Kidney (tissue), 14 donors: Measurements from ENCODE around the gene ZNF408. TPM values are rescaled to one million over a fixed set of nuclear protein-coding genes. Genes with fewer than 3 reads are reported as not detected.

Source experiments
- DNase-seq, 5 donors: peaks; one replicate each; pipeline ENCODE4 v3.0.0-alpha.2; 2013 to 2020
- FAIRE-seq: peaks from 2 replicates; lab custom pipeline; 2012; peaks lifted over from hg19 to GRCh38; lab: Jason Lieb, UNC
- H3K27ac ChIP-seq, 2 donors: one replicate each; pipeline ENCODE4 v1.7.0; 2013; ENCODE audit warnings: low read depth in 2 of 2, low read length in 2 of 2, inconsistent platforms in 1 of 2
- H3K27me3 ChIP-seq: one replicate; pipeline ENCODE4 v1.7.1; 2013; ENCODE audit warnings: low read length, inconsistent platforms; ENCODE audit not compliant: control insufficient read depth, insufficient read depth
- H3K36me3 ChIP-seq, 3 donors: one replicate each; pipeline versions ENCODE4 v1.7.0 to v1.7.1; 2013; ENCODE audit warnings: low read length in 3 of 3, control low read depth in 1 of 3, inconsistent platforms in 1 of 3; ENCODE audit not compliant: insufficient read depth in 3 of 3, control insufficient read depth in 2 of 3
- H3K4me1 ChIP-seq, 3 donors: one replicate each; pipeline versions ENCODE4 v1.7.0 to v1.7.1; 2013; ENCODE audit warnings: low read length in 3 of 3, inconsistent platforms in 1 of 3, low read depth in 1 of 3; ENCODE audit not compliant: control insufficient read depth in 2 of 3, insufficient read depth in 2 of 3
- H3K4me3 ChIP-seq, 3 donors: one replicate each; pipeline versions ENCODE4 v1.7.0 to v1.8.1; 2013; ENCODE audit warnings: low read length in 3 of 3, control low read depth in 1 of 3, inconsistent platforms in 1 of 3
- H3K9ac ChIP-seq, 3 donors: one replicate each; pipeline versions ENCODE4 v1.7.0 to v1.7.1; 2013; ENCODE audit warnings: low read length in 3 of 3, control low read depth in 1 of 3, inconsistent platforms in 1 of 3
- H3K9me3 ChIP-seq, 3 donors: one replicate each; pipeline versions ENCODE4 v1.7.0 to v1.7.1; 2013; ENCODE audit warnings: low read length in 3 of 3, control low read depth in 1 of 3, inconsistent platforms in 1 of 3; ENCODE audit not compliant: control insufficient read depth in 2 of 3, insufficient read depth in 1 of 3
- CTCF ChIP-seq: IDR thresholded peaks from 3 replicates; pipeline ENCODE4 v1.5.1; 2012; ENCODE audit warnings: mild to moderate bottlenecking, moderate library complexity, borderline replicate concordance; ENCODE audit not compliant: insufficient read depth; ENCODE audit errors: extremely low read depth
- intact Hi-C: fragments of 100-400 bp; cut with DNase I; formaldehyde crosslinking; loops from one replicate; pipeline ENCODE4 v1.11.1; 2022
- polyA plus RNA-seq: library from polyadenylated mRNA; stranded (reverse); fragments of 350-450 nt; fragmentation: Illumina TruSeq; extraction: RNeasy Lipid Tissue Mini Kit (QIAGEN cat#74804); gene quantifications from one replicate; pipeline ENCODE4 v1.2.3, GENCODE V29; 2014; ENCODE audit warnings: low read depth, low replicate concordance; ENCODE audit not compliant: insufficient read depth
- total RNA-seq: library from RNA; stranded (reverse); fragmentation: NEBNext Ultra II Directional; extraction: Animal tissue kit (Norgen Biotek cat#: 25700); gene quantifications from one replicate; pipeline ENCODE4 v1.2.1, GENCODE V29; 2021
- donor health status: control.
- donor health status: control.
- donor health status: control.
- donor health status: control.
- donor health status: control.
- donor health status: DM: yes; HTN: yes; CAD: no.
- donor health status: Normal renal cell carcinoma (clear cell type).

ZNF408 gene
- total and polyA plus RNA-seq, 2 donors from 2014 or later: 7.8 to 9.7 TPM

- H3K27me3 ChIP-seq: no peaks in the 10 kb centered on the region
- H3K9ac ChIP-seq: no peak overlapping the region
- intact Hi-C loops: no loop called here
- no peak overlapping the region for H3K4me3 ChIP-seq
- DNase-seq: peak in 1 of 5 donors; percentile 15
- H3K36me3 ChIP-seq: peaks cover 9 to 47% (median 11%) of the 10 kb centered on the region in 3 donors
- no peak overlapping the region for H3K27ac ChIP-seq
- TF ChIP-seq CTCF: no peak
- H3K9me3 ChIP-seq: no peaks in the 10 kb centered on the region
- H3K4me1 ChIP-seq: no peaks in the 10 kb centered on the region
- no peak for FAIRE-seq
Observed at GRCh38 chr11:46743043-46743442, 42.2 kb downstream of the ZNF408 start.

GRCh38 chr11:46743693-46744339 lies 43.0 kb downstream of the ZNF408 start:
- Histone ChIP-seq H3K9me3 (no peaks in the 10 kb centered on the region), H3K36me3 (peaks cover 9 to 51% (median 11%) of the 10 kb centered on the region in 3 donors), H3K4me3 (no peak overlapping the region), H3K4me1 (no peaks in the 10 kb centered on the region), H3K27ac (no peak overlapping the region), H3K9ac (no peak overlapping the region), H3K27me3 (no peaks in the 10 kb centered on the region)
- intact Hi-C loops: no loop called here
- no peak for FAIRE-seq
- no peak for TF ChIP-seq CTCF
- DNase-seq: no peak

- no peaks in the 10 kb centered on the region for H3K4me1 ChIP-seq
Observed at GRCh38 chr11:46745328-46745727, 44.5 kb downstream of the ZNF408 start.

More at GRCh38 chr11:46745328-46745727, 44.5 kb downstream of the ZNF408 start:
- Histone ChIP-seq H3K9ac (no peak overlapping the region), H3K4me3 (no peak overlapping the region), H3K9me3 (no peaks in the 10 kb centered on the region), H3K36me3 (peaks cover 13 to 57% (median 16%) of the 10 kb centered on the region in 3 donors), H3K27me3 (no peaks in the 10 kb centered on the region), H3K27ac (no peak overlapping the region)
- intact Hi-C loops: no loop called here
- DNase-seq: peak in 1 of 5 donors; percentile 3
- no peak for FAIRE-seq
- TF ChIP-seq CTCF: no peak
